ENCODE results near the gene HOXD1.

DNA sequence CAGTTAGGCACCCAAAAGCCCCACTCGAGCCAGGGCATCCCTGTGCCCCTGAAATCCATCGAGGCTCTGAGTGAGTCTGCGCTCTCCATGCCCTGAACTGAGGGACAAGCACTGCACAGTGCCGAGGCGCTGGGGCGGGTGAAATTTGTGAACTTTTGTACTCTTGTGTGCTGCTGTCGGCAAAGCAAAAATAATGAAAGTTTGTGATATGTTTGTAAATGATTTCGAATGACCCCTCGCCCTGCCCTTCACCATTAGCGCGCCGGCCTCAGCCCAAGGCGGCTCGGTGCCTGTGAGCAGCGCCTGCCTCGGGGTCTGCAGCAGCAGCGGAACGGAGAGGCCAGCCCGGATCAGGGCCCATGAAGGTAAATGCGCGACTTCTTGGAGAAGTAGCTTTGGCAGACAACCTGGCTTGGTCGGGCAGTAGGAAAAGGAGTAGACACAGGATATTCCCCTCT, 39.0 kb upstream of the HOXD1 start:
- TF ChIP-seq, protein P1, sequence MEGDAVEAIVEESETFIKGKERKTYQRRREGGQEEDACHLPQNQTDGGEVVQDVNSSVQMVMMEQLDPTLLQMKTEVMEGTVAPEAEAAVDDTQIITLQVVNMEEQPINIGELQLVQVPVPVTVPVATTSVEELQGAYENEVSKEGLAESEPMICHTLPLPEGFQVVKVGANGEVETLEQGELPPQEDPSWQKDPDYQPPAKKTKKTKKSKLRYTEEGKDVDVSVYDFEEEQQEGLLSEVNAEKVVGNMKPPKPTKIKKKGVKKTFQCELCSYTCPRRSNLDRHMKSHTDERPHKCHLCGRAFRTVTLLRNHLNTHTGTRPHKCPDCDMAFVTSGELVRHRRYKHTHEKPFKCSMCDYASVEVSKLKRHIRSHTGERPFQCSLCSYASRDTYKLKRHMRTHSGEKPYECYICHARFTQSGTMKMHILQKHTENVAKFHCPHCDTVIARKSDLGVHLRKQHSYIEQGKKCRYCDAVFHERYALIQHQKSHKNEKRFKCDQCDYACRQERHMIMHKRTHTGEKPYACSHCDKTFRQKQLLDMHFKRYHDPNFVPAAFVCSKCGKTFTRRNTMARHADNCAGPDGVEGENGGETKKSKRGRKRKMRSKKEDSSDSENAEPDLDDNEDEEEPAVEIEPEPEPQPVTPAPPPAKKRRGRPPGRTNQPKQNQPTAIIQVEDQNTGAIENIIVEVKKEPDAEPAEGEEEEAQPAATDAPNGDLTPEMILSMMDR (conservative IDR thresholded peaks at IDR 0.05), result no peak
- TF ChIP-seq EZH2 (IDR thresholded peaks at IDR 0.05; ENCODE audit: low read depth), result no peak
